ENCODE data around the gene ELOVL5. TPM values are rescaled to one million over a fixed set of nuclear protein-coding genes. Genes with fewer than 3 reads are reported as not detected.
"Not testable (repeated sequence)": the region's sequence is repeated elsewhere in the genome, so short reads cannot be mapped to it uniquely, and the experiment has no call there.

ELOVL5 gene, protein sequence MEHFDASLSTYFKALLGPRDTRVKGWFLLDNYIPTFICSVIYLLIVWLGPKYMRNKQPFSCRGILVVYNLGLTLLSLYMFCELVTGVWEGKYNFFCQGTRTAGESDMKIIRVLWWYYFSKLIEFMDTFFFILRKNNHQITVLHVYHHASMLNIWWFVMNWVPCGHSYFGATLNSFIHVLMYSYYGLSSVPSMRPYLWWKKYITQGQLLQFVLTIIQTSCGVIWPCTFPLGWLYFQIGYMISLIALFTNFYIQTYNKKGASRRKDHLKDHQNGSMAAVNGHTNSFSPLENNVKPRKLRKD
- 94.8 TPM for total RNA-seq

DNA sequence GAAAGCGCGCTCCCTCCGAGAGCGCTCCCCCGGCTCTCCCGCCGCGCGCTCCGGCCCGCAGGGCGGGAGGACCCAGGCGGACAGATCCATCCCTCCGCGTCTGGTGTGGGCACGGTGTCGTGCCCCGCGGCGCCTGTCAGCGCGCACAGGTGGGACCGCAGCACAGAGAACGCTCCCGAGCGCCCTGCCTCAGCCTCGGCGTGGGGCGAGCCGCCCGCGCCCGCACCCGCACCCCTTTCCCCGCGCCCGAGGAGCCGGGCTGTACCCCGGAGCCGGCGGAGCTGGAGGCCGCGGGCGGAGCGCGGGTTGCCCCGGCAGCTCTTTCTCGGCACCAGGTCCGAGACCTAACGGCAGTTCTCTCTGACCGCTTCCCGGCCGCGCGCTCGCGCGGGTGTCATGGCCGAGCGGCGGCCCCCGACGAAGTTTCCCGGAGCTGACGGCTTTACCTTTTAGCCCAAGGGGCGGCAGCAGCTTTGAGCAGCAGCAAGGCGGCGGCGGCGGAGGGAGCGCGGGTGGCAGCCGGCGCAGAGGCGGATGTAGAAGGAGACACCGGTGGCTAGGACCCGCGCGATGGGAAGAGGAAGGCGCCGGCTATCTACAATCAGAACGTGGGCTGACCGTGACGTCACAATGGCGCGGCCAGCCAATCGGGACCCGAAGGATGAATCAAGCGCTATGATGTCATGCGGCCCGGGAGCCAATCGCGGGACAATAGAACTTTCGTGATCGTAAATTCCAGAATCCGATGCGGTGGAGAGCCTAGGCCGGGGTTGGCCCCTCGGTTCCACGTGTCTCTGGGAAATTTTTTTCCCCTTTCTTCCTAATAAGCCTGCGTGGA, at the start of gene ELOVL5:
TSS of gene ELOVL5 (minus strand) at position 580 of the 838 bp plus-strand sequence. CDS start 53,251 bp downstream, outside the sequence.
- peaks cover 33% of the 10 kb centered on the region for H3K4me1 ChIP-seq (ENCODE audit: insufficient read depth, low read length)
- H3K27me3 ChIP-seq (ENCODE audit: insufficient read depth, low read length): no peaks in the 10 kb centered on the region
- H3K4me3 ChIP-seq (ENCODE audit: low read length): peak within 1 kb of the TSS; percentile 82
- H3K9me3 ChIP-seq (ENCODE audit: low read depth, low read length): no peaks in the 10 kb centered on the region

- Histone ChIP-seq H3K4me3 (ENCODE audit: low read length) (no peak overlapping the region), H3K9me3 (ENCODE audit: low read depth, low read length) (no peaks in the 10 kb centered on the region), H3K27me3 (ENCODE audit: insufficient read depth, low read length) (no peaks in the 10 kb centered on the region), H3K4me1 (ENCODE audit: insufficient read depth, low read length) (no peaks in the 10 kb centered on the region)
Observed at GRCh38 chr6:53397283-53397682, 48.5 kb upstream of the ELOVL5 start.

DNA sequence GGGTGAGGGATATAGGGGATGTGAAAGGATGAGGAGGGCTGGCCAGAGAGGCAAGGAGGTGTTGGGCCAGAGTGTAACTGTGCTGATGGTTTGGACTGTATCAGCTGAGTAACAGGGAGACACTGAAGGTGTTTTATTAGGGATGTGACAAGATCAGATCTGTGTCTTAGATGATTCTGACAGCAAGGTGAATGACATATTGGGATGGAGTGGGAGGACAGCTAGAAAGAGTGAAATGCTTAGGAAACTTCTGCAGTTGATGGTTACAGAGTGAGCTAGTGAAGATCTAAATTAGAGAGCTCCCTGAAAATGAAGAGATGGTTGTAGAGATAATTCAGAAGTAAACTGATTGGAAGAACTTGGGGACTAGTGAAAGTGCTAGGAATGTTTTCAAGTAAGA, 47.2 kb upstream of the ELOVL5 start:
- H3K9me3 ChIP-seq (ENCODE audit: low read depth, low read length): no peaks in the 10 kb centered on the region
- no peak overlapping the region for H3K4me3 ChIP-seq (ENCODE audit: low read length)
- H3K4me1 ChIP-seq (ENCODE audit: insufficient read depth, low read length): no peaks in the 10 kb centered on the region
- H3K27me3 ChIP-seq (ENCODE audit: insufficient read depth, low read length): no peaks in the 10 kb centered on the region

DNA sequence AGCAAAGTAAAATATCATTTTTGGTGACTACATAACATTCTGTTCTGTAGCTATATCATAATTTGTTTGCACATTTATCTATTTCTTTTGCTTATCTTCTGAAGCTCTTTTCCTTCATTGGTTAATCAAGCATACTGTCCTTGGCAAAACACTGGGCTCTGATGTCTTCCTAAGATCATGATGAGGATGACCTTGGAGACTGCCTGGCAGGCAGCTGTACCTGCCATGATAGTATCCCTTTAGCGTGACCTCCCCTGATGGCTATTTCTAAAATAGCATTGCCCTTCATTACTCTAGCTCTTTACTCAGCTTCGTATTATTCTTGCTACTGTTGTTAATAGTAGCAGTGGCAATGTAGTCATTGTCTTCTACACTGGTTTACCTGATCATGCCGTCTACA, 46.0 kb upstream of the ELOVL5 start:
- H3K27me3 ChIP-seq (ENCODE audit: insufficient read depth, low read length): no peaks in the 10 kb centered on the region
- no peaks in the 10 kb centered on the region for H3K4me1 ChIP-seq (ENCODE audit: insufficient read depth, low read length)
- H3K9me3 ChIP-seq (ENCODE audit: low read depth, low read length): no peaks in the 10 kb centered on the region
- H3K4me3 ChIP-seq (ENCODE audit: low read length): no peak overlapping the region

GRCh38 chr6:53391170-53391569, 42.4 kb upstream of the ELOVL5 start:
- H3K27me3 ChIP-seq (ENCODE audit: insufficient read depth, low read length): no peaks in the 10 kb centered on the region
- no peak overlapping the region for H3K4me3 ChIP-seq (ENCODE audit: low read length)
- no peaks in the 10 kb centered on the region for H3K9me3 ChIP-seq (ENCODE audit: low read depth, low read length)
- H3K4me1 ChIP-seq (ENCODE audit: insufficient read depth, low read length): no peaks in the 10 kb centered on the region

- no peaks in the 10 kb centered on the region for H3K27me3 ChIP-seq (ENCODE audit: insufficient read depth, low read length)
- H3K4me1 ChIP-seq (ENCODE audit: insufficient read depth, low read length): no peaks in the 10 kb centered on the region
- no peak overlapping the region for H3K4me3 ChIP-seq (ENCODE audit: low read length)
- no peaks in the 10 kb centered on the region for H3K9me3 ChIP-seq (ENCODE audit: low read depth, low read length)
Observed at GRCh38 chr6:53390010-53390409, 41.3 kb upstream of the ELOVL5 start.

GRCh38 chr6:53388615-53389014, 39.9 kb upstream of the ELOVL5 start:
- not testable (repeated sequence) for H3K9me3 ChIP-seq (ENCODE audit: low read depth, low read length); H3K4me3 ChIP-seq (ENCODE audit: low read length); H3K27me3 ChIP-seq (ENCODE audit: insufficient read depth, low read length); H3K4me1 ChIP-seq (ENCODE audit: insufficient read depth, low read length)

DNA sequence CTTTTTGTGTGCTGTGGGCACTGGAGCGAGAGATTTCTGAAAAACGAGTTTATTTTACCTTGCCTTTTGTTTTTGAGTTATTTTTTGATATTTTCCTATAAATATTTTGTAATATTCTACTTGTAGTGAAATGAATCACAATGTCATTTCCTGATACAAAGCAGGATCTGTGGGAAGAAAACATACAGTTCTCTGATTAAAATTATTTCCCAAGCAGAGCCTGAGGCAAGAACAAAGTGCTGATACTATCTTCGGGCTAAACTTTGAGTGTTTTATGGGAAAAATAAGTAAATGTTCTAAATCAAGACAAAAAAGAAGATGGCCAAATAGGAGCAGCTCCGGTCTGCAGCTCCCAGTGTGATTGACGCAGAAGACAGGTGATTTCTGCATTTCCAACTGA, 33.7 kb upstream of the ELOVL5 start:
- no peaks in the 10 kb centered on the region for H3K9me3 ChIP-seq (ENCODE audit: low read depth, low read length)
- H3K4me1 ChIP-seq (ENCODE audit: insufficient read depth, low read length): no peaks in the 10 kb centered on the region
- H3K4me3 ChIP-seq (ENCODE audit: low read length): no peak overlapping the region
- H3K27me3 ChIP-seq (ENCODE audit: insufficient read depth, low read length): peaks cover 4% of the 10 kb centered on the region

DNA sequence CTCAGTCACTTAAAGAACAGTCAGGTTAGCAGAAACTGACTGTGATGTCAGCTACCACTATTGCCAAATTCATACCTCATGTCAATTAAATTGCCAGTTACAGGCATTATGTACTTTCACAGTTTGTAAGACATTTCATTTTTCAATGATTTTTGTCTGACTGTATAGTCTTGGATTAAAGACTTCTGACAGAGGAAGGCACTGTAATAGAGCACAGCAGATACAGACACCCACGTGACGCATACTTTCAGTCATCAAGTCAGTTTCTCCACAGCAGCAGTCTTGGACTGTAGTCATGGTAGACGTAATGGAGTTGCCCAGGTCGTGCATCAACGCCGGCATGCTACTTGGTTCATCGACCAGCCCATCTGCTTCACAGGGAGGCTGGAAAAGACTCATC, 29.5 kb upstream of the ELOVL5 start:
- Histone ChIP-seq H3K27me3 (ENCODE audit: insufficient read depth, low read length) (peaks cover 4% of the 10 kb centered on the region), H3K4me1 (ENCODE audit: insufficient read depth, low read length) (no peaks in the 10 kb centered on the region), H3K9me3 (ENCODE audit: low read depth, low read length) (no peaks in the 10 kb centered on the region), H3K4me3 (ENCODE audit: low read length) (no peak overlapping the region)

DNA sequence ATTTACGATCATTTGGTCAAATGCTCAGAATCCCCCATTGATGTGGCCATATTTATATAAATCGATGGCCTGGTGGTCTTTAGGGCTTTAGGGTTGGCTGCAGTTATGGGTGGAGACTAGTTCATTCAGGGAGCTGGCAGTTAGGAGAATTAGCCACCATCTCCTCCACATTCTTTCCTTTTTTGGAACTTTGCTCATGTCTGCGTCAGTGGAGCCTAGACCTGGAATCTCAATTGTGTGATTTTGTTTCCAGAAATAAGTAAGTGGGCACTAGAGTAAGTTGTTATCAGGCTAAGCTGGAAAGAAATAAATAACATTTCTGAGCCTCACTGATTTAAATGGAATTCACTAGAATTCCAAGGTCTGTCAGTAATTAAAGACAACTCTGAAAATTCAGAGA, 29.0 kb upstream of the ELOVL5 start:
- H3K4me1 ChIP-seq (ENCODE audit: insufficient read depth, low read length): no peaks in the 10 kb centered on the region
- H3K27me3 ChIP-seq (ENCODE audit: insufficient read depth, low read length): peaks cover 4% of the 10 kb centered on the region
- no peaks in the 10 kb centered on the region for H3K9me3 ChIP-seq (ENCODE audit: low read depth, low read length)

DNA sequence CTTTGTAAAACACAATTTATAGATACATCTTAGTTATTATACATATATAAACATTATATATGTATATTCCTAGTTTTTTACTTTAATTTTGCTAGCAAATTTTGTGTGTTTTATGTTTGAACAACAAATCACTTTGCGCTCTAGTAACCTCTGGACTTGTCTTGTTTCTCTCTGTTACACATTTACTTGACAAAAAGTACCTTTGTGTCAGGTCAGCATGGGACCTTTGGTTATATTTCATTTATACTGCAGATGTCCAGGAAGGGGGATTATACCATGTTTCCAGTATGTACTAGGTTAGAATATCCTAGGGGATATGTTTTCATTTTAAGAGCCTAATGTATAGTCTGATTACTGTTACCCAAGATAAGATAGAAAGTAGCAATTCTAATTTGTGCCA, 28.5 kb upstream of the ELOVL5 start:
- Histone ChIP-seq H3K9me3 (ENCODE audit: low read depth, low read length) (no peaks in the 10 kb centered on the region), H3K4me1 (ENCODE audit: insufficient read depth, low read length) (no peaks in the 10 kb centered on the region), H3K4me3 (ENCODE audit: low read length) (no peak overlapping the region)

More for the DNA sequence above, 29.0 kb upstream of the ELOVL5 start:
- H3K4me3 ChIP-seq (ENCODE audit: low read length): no peak overlapping the region

GRCh38 chr6:53376661-53377226, 28.0 kb upstream of the ELOVL5 start:
- H3K4me3 ChIP-seq (ENCODE audit: low read length): no peak overlapping the region
- H3K9me3 ChIP-seq (ENCODE audit: low read depth, low read length): no peaks in the 10 kb centered on the region
- peaks cover 4% of the 10 kb centered on the region for H3K27me3 ChIP-seq (ENCODE audit: insufficient read depth, low read length)
- no peaks in the 10 kb centered on the region for H3K4me1 ChIP-seq (ENCODE audit: insufficient read depth, low read length)

More for the DNA sequence above, 28.5 kb upstream of the ELOVL5 start:
- peaks cover 4% of the 10 kb centered on the region for H3K27me3 ChIP-seq (ENCODE audit: insufficient read depth, low read length)

GRCh38 chr6:53375847-53376246, 27.1 kb upstream of the ELOVL5 start:
- no peak overlapping the region for H3K4me3 ChIP-seq (ENCODE audit: low read length)
- no peaks in the 10 kb centered on the region for H3K9me3 ChIP-seq (ENCODE audit: low read depth, low read length)
- H3K27me3 ChIP-seq (ENCODE audit: insufficient read depth, low read length): peaks cover 4% of the 10 kb centered on the region
- H3K4me1 ChIP-seq (ENCODE audit: insufficient read depth, low read length): no peaks in the 10 kb centered on the region

GRCh38 chr6:53373638-53374037, 24.9 kb upstream of the ELOVL5 start:
- peaks cover 4% of the 10 kb centered on the region for H3K27me3 ChIP-seq (ENCODE audit: insufficient read depth, low read length)
- H3K9me3 ChIP-seq (ENCODE audit: low read depth, low read length): no peaks in the 10 kb centered on the region
- H3K4me1 ChIP-seq (ENCODE audit: insufficient read depth, low read length): no peaks in the 10 kb centered on the region
- no peak overlapping the region for H3K4me3 ChIP-seq (ENCODE audit: low read length)

- no peaks in the 10 kb centered on the region for H3K27me3 ChIP-seq (ENCODE audit: insufficient read depth, low read length)
- H3K4me1 ChIP-seq (ENCODE audit: insufficient read depth, low read length): no peaks in the 10 kb centered on the region
- H3K9me3 ChIP-seq (ENCODE audit: low read depth, low read length): no peaks in the 10 kb centered on the region
- no peak overlapping the region for H3K4me3 ChIP-seq (ENCODE audit: low read length)
Observed at GRCh38 chr6:53369876-53370515, 21.2 kb upstream of the ELOVL5 start.

Measured in mononuclear cell (primary cell).